GM12874 (cell line): ENCODE data around the gene ULK1.

ENCODE experiments used
- CTCF ChIP-seq: IDR thresholded peaks from 2 replicates; pipeline ENCODE4 v1.5.1; 2011; ENCODE audit warnings: low read depth, mild to moderate bottlenecking, control low read depth, low read length, moderate library complexity; ENCODE audit not compliant: insufficient read depth

ULK1 gene

GRCh38 chr12:131959641-131960589 is 65.5 kb downstream of the ULK1 start:
- no peak for TF ChIP-seq CTCF

GRCh38 chr12:131962069-131962468 is 67.6 kb downstream of the ULK1 start:
- TF ChIP-seq CTCF, result no peak

GRCh38 chr12:131963381-131963780 is 69.0 kb downstream of the ULK1 start:
- no peak for TF ChIP-seq CTCF

GRCh38 chr12:131965073-131965472 is 70.7 kb downstream of the ULK1 start:
- TF ChIP-seq CTCF, result no peak

- no peak for TF ChIP-seq CTCF
Observed at GRCh38 chr12:131971226-131971625, 76.8 kb downstream of the ULK1 start.
